HepG2 (cell line): ENCODE results near the gene CNNM4. TPM values are rescaled to one million over a fixed set of nuclear protein-coding genes. Genes with fewer than 3 reads are reported as not detected.

Experiments
- AGO2 ChIP-seq: fragments of 200-400 bp; formaldehyde crosslinking; optimal IDR thresholded peaks from 2 replicates; pipeline ENCODE3; 2017; ENCODE audit warnings: mild to moderate bottlenecking, low read depth, low read length, moderate library complexity
- AKAP8 ChIP-seq: sonication (generic); formaldehyde crosslinking; IDR thresholded peaks from 2 replicates; pipeline ENCODE4 v1.5.1; 2020; ENCODE audit warnings: mild to moderate bottlenecking, missing genetic modification reagents
- IRF2 ChIP-seq: IDR thresholded peaks from 2 replicates; pipeline ENCODE4 v1.6.1; 2018; ENCODE audit warnings: missing genetic modification reagents, missing compliant biosample characterization
- ISX ChIP-seq: sonication (generic); formaldehyde crosslinking; conservative IDR thresholded peaks from 2 replicates; pipeline ENCODE4 v1.5.0; 2020; ENCODE audit warnings: missing genetic modification reagents
- KDM5B ChIP-seq: sonication (generic); formaldehyde crosslinking; IDR thresholded peaks from 2 replicates; pipeline ENCODE4 v1.4.0; 2020; ENCODE audit warnings: missing genetic modification reagents, mild to moderate bottlenecking, borderline replicate concordance
- MXD4 ChIP-seq: IDR thresholded peaks from 2 replicates; pipeline ENCODE4 v1.6.1; 2016; ENCODE audit warnings: mild to moderate bottlenecking, missing biosample characterization, missing genetic modification reagents
- PCBP1 ChIP-seq: fragments of 200-400 bp; formaldehyde crosslinking; IDR thresholded peaks from 2 replicates; pipeline ENCODE4 v1.6.1; 2017; ENCODE audit warnings: mild to moderate bottlenecking, low read depth, low read length, borderline replicate concordance
- POLR2AphosphoS5 ChIP-seq: IDR thresholded peaks from 2 replicates; pipeline ENCODE4 v1.6.1; 2012; ENCODE audit warnings: low read depth, low read length
- RBFOX2 ChIP-seq: fragments of 200-400 bp; formaldehyde crosslinking; IDR thresholded peaks from 2 replicates; pipeline ENCODE4 v1.6.1; 2017; ENCODE audit warnings: low read depth, mild to moderate bottlenecking, low read length
- TRIM22 ChIP-seq: fragments of 450-650 bp; IDR thresholded peaks from 2 replicates; pipeline ENCODE4 v1.6.1; 2017
- ZFP37 ChIP-seq: sonication (generic); formaldehyde crosslinking; IDR thresholded peaks from 2 replicates; pipeline ENCODE4 v1.4.0; 2020; ENCODE audit warnings: missing genetic modification reagents, borderline replicate concordance
- ZNF136 ChIP-seq: sonication (generic); formaldehyde crosslinking; IDR thresholded peaks from 2 replicates; pipeline ENCODE4 v1.8.1; 2022; ENCODE audit warnings: low read depth, mild to moderate bottlenecking, moderate library complexity, missing genetic modification reagents
- ZNF326 ChIP-seq: sonication (generic); formaldehyde crosslinking; IDR thresholded peaks from 2 replicates; pipeline ENCODE4 v1.4.0; 2020; ENCODE audit warnings: missing genetic modification reagents, borderline replicate concordance
- ZNF549 ChIP-seq: sonication (generic); formaldehyde crosslinking; IDR thresholded peaks from 2 replicates; pipeline ENCODE4 v1.5.0; 2020; ENCODE audit warnings: missing genetic modification reagents
- ZNF563 ChIP-seq: sonication (generic); formaldehyde crosslinking; IDR thresholded peaks from 2 replicates; pipeline ENCODE4 v1.8.0; 2022; ENCODE audit warnings: mild to moderate bottlenecking, moderate library complexity, missing genetic modification reagents
- ZNF841 ChIP-seq: sonication (generic); formaldehyde crosslinking; IDR thresholded peaks from 2 replicates; pipeline ENCODE4 v1.8.1; 2023; ENCODE audit warnings: missing genetic modification reagents, borderline replicate concordance
- polyA plus RNA-seq, 8 experiments: library from polyadenylated mRNA; depleted of rRNA in 3 of 8; stranded (reverse) in 7 of 8; unstranded in 1 of 8; fragments of >200 nt; fragmentation: Illumina TruSeq in 4 of 8; extraction: Trizol in 4 of 8; gene quantifications; 2 replicates each; pipeline versions ENCODE4 v1.2.1 to v1.2.3, GENCODE V29; 2011 to 2016; ENCODE audit warnings: low read depth in 4 of 8, missing spikeins in 1 of 8, mixed read lengths in 1 of 8; ENCODE audit not compliant: insufficient read depth in 1 of 8
- total RNA-seq, 5 experiments: library from RNA; depleted of rRNA; stranded (reverse); fragments of >200 nt; fragmentation: Illumina TruSeq; extraction: Trizol; gene quantifications; 2 replicates each; pipeline ENCODE4 v1.2.3, GENCODE V29; 2016; ENCODE audit warnings: low read depth in 1 of 5
- TF ChIP-seq, protein P1 (sequence below): IDR thresholded peaks from 2 replicates; pipeline ENCODE4 v1.6.1; 2016

The CNNM4 gene
- total and polyA plus RNA-seq, 2 of the 13 experiments (the other 11 are each of a cell fraction or from before 2014, with no cell fraction given) = 5.9 to 8.4 TPM

GRCh38 chr2:96839875-96840850, 79.5 kb downstream of the CNNM4 start (continued):
- no peak for TF ChIP-seq ZFP37 (CRISPR knock-in tag)
- TF ChIP-seq PCBP1 = 0 out of 2 replicates have a peak, but pooled peaks have one; percentile 2
- TF ChIP-seq ISX = no peak
- no peak for TF ChIP-seq ZNF549 (CRISPR knock-in tag)
- TF ChIP-seq MXD4 = no peak
- TF ChIP-seq, protein P1, sequence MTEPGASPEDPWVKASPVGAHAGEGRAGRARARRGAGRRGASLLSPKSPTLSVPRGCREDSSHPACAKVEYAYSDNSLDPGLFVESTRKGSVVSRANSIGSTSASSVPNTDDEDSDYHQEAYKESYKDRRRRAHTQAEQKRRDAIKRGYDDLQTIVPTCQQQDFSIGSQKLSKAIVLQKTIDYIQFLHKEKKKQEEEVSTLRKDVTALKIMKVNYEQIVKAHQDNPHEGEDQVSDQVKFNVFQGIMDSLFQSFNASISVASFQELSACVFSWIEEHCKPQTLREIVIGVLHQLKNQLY (CRISPR knock-in tag) = no peak
- no peak for TF ChIP-seq RBFOX2
- no peak for TF ChIP-seq ZNF326 (CRISPR knock-in tag)
- TF ChIP-seq AKAP8 (CRISPR knock-in tag) = no peak
- TF ChIP-seq KDM5B = no peak
- TF ChIP-seq IRF2 (CRISPR knock-in tag) = no peak
- no peak for TF ChIP-seq ZNF563
- peak; percentile 82 for TF ChIP-seq AGO2
- TF ChIP-seq ZNF841 (CRISPR knock-in tag) = no peak
- 0 out of 2 replicates have a peak, but pooled peaks have one; percentile 21 for TF ChIP-seq POLR2AphosphoS5
- TF ChIP-seq TRIM22 = no peak
- no peak for TF ChIP-seq ZNF136 (CRISPR knock-in tag)
